ENCODE data around the gene LCN15. TPM values are rescaled to one million over a fixed set of nuclear protein-coding genes. Genes with fewer than 3 reads are reported as not detected.

The LCN15 gene
- total RNA-seq, 1 donor from 2014 or later: not detected

DNA sequence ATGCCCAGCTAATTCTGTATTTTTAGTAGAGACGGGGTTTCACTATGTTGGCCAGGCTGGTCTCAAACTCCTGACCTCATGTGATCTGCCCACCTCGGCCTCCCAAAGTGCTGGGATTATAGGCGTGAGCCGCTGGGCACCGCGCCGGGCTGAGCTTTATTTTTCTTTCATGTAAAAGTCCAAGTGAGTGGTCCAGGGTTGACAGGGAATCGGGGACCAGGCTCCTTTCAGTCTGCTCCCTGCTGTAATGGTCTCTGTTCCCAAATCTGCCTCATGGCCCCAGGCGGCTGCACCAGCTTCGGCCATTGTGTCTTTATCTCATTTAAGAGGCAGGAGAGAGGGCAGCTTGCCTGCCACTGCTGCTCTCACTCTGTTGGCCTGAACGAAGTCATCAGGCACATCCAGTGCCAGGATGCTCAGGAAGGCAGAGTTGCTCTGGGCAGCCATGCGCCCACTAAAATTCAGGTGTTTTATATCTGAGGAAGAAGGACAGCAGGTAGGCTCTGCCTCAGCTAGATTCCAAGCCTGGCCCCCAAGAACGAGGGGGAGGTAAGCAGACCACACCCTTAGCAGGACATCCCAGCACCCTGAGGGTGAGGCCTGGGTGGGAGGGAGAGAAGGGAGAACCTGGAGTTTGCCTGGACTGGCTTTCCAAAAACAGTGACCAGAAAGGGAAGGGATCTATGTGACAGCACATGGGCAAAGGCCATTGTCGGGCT lies 30.1 kb upstream of the LCN15 start:
- TF ChIP-seq CTCF (IDR thresholded peaks at IDR 0.05; ENCODE audit: insufficient read depth, low read length, severe bottlenecking): no peak
- H3K4me3 ChIP-seq (ENCODE audit: low read depth, low read length): no peak overlapping the region
- FAIRE-seq (no peak), DNase-seq (ENCODE audit: low read depth) (no peak)
- peaks cover 7% of the 10 kb centered on the region for H3K27me3 ChIP-seq (ENCODE audit: control insufficient read depth, insufficient read depth, low read length)
- peaks cover 13% of the 10 kb centered on the region for H3K36me3 ChIP-seq (ENCODE audit: control insufficient read depth, insufficient read depth, low read length)

DNA sequence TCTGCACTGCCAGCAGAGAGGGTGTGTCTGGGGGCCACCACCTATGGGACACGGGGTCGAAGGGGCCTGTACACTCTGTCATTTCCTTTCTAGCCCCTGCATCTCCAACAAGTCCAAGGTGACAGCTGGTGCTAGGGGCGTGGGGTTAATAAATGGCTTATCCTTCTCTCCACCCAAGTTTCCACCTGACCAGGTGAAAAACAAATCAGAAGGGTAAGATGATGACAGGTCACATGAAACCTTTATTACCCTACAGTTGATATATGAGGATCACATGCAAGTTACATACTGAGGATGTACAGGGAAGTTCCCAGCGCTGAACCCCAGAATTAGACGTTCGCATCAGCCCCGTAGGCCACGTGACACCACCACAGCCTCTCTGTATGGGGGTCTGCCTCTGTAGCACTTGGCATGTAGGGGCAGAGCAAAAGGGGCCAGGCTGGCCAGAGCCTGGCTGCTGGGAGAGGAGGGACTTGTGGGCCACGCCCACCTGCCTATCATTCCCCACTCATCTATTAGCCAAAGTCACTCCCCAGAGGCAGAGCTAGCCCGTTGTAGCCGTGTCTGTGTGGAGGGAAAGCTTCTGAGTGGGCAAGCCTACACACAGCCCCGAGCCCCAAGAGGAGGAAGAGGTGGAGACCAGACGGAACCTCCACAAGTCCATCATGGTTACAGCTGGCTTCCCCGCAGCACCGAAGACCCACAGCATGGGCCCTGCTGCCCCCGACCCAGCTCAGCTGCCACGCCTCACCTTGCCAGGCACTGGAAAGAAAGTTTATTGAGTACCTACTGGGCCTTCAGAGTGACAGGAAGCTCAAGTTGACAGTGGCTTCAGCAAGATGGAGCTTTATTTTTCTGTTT lies 29.0 kb upstream of the LCN15 start:
- no peak for TF ChIP-seq CTCF (IDR thresholded peaks at IDR 0.05; ENCODE audit: insufficient read depth, low read length, severe bottlenecking)
- Histone ChIP-seq H3K4me3 (ENCODE audit: low read depth, low read length) (no peak overlapping the region), H3K27me3 (ENCODE audit: control insufficient read depth, insufficient read depth, low read length) (peaks cover 2% of the 10 kb centered on the region), H3K36me3 (ENCODE audit: control insufficient read depth, insufficient read depth, low read length) (peaks cover 13% of the 10 kb centered on the region)
- no peak for DNase-seq (ENCODE audit: low read depth)
- FAIRE-seq: no peak

DNA sequence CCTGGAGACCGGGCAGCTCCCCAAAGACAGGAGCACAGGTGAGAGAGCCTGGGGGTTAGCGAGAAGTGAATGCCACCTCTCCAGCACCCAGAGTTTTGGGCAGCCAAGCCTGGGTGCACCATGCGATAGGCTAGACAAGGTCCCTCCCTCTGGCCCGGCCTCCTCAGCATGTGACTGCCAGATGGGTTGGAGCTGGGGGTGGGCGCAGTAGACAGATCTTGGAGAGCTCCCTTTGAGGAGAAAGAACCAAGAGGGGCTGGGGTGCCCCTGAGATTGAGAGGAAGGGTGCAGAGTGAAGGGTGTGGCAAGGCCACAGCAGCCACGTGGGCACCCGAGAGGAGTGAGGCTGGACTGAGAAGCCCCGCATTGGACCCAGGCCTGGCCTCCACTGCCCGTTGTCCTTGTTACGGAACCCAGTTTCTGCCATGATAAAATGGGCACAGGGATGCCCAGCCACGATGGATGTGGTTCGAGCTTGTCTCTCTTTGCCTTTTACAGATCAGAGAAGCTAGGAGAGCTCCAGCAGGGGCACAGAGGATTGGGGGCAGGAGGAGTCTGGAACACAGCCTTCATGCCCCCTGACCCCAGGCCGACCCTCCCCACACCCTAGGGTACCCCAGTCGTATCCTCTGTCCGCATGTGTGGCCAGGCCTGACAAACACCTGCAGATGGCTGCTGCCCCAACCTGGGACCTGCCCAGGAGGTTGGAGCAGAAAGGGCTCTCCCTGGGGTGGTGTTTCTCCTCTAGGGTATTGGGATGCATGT lies 28.2 kb upstream of the LCN15 start:
- FAIRE-seq (no peak), DNase-seq (ENCODE audit: low read depth) (no peak)
- Histone ChIP-seq H3K4me3 (ENCODE audit: low read depth, low read length) (no peak overlapping the region), H3K36me3 (ENCODE audit: control insufficient read depth, insufficient read depth, low read length) (peaks cover 13% of the 10 kb centered on the region), H3K27me3 (ENCODE audit: control insufficient read depth, insufficient read depth, low read length) (peaks cover 2% of the 10 kb centered on the region)
- TF ChIP-seq CTCF (IDR thresholded peaks at IDR 0.05; ENCODE audit: insufficient read depth, low read length, severe bottlenecking): no peak

DNA sequence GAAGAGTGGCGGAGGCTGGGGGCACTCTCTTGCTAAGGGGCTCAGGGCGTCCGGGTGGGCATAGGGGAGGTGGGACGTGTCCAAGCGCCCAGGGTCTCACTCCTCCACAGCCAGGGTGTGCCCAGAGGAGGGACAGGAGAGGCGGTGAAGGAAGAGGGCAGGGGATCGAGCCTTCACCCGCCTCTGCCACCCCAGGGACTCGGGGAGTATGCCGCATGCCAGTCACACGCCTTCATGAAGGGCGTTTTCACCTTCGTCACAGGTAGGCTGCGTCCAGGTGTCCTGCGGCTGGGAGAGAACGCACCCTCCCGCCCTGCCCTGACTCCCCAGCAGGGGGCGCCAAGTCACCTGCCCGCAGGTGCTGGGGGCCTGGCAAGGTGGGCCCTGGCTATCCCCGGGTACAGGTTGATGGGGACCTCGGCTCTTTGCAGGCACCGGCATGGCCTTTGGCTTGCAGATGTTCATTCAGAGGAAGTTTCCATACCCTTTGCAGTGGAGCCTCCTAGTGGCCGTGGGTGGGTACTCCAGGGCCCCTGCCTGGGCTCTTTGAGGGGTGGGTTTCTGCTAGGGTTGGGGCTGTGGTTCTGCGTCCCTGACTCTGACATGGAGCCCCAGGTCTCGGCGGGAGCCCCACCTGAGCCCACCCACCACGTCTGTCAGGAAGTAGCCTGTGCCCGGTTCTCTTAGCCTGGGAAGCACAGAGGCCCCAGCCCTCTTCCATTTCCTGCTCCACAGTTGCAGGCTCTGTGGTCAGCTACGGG lies 27.4 kb upstream of the LCN15 start:
- H3K4me3 ChIP-seq (ENCODE audit: low read depth, low read length): peak overlapping the region; percentile 89
- peak; percentile 99 for TF ChIP-seq CTCF (IDR thresholded peaks at IDR 0.05; ENCODE audit: insufficient read depth, low read length, severe bottlenecking)
- H3K36me3 ChIP-seq (ENCODE audit: control insufficient read depth, insufficient read depth, low read length): peaks cover 13% of the 10 kb centered on the region
- H3K27me3 ChIP-seq (ENCODE audit: control insufficient read depth, insufficient read depth, low read length): no peaks in the 10 kb centered on the region
- DNase-seq (ENCODE audit: low read depth) (peak; percentile 75), FAIRE-seq (no peak)
